Right lobe of liver (tissue), 6 donors: ENCODE results near the gene FPGS. TPM values are rescaled to one million over a fixed set of nuclear protein-coding genes. Genes with fewer than 3 reads are reported as not detected.
"Not testable (repeated sequence)": the region's sequence is repeated elsewhere in the genome, so short reads cannot be mapped to it uniquely, and the experiment has no call there.

Experiments
- ATAC-seq, 4 donors: fragments of 200-7000 bp; cut with Tn5 transposase; one replicate each; pipeline ENCODE4 v1.9.1; 2020; ENCODE audit warnings: mild to moderate bottlenecking in 4 of 4, moderate library complexity in 4 of 4
- DNase-seq, 3 donors: peaks; one replicate each; pipeline ENCODE4 v3.0.0-alpha.2; 2020
- H3K27ac ChIP-seq, 3 donors: fragments of 200-600 bp; one replicate each; pipeline ENCODE4 v1.8.0; 2022
- H3K27me3 ChIP-seq, 2 donors: fragments of 200-600 bp; one replicate each; pipeline ENCODE4 v1.8.0; 2022
- H3K36me3 ChIP-seq, 4 donors: fragments of 200-600 bp; sonication (generic) in 1 of 4; one replicate each; pipeline versions ENCODE4 v1.5.1 to v1.8.0; 2017 to 2022; ENCODE audit warnings: control low read depth in 1 of 4
- H3K4me1 ChIP-seq, 4 donors: fragments of 200-600 bp; sonication (generic) in 1 of 4; one replicate each; pipeline versions ENCODE4 v1.5.1 to v1.8.0; 2017 to 2022; ENCODE audit warnings: control low read depth in 1 of 4
- H3K4me3 ChIP-seq, 3 donors: fragments of 200-600 bp; one replicate each; pipeline ENCODE4 v1.8.0; 2022
- H3K9me3 ChIP-seq, 4 donors: fragments of 200-600 bp; sonication (generic) in 1 of 4; one replicate each; pipeline versions ENCODE4 v1.5.1 to v1.8.0; 2017 to 2022; ENCODE audit warnings: control low read depth in 1 of 4
- POLR2A ChIP-seq: fragments of 450-650 bp; IDR thresholded peaks from one replicate; pipeline ENCODE4 v1.6.1; 2017; ENCODE audit warnings: antibody characterized with exemption, mild to moderate bottlenecking
- WGBS: methylation state at CpG from one replicate; pipeline ENCODE4 v1.1.6; 2018; ENCODE audit warnings: low coverage, low lambda C conversion rate; ENCODE audit not compliant: insufficient coverage; ENCODE audit errors: missing lambda C conversion rate; 5-methylcytosine and 5-hydroxymethylcytosine counted together
- intact Hi-C, 2 donors: fragments of 100-400 bp; cut with DNase I; formaldehyde crosslinking; loops; one replicate each; pipeline versions ENCODE4 v1.11.2 to v1.14.1; 2022
- total RNA-seq, 6 experiments: library from RNA; depleted of rRNA in 2 of 6; stranded (reverse); fragments of >200 nt in 2 of 6; fragmentation: NEBNext Ultra II Directional in 3 of 6; extraction: Animal tissue kit (Norgen Biotek cat#: 25700) in 3 of 6; gene quantifications; one replicate each; pipeline versions ENCODE4 v1.1.0 to v1.2.4, GENCODE V29; 2016 to 2023
- TF ChIP-seq, protein P1 (sequence below), 4 donors: fragments of 200-600 bp in 3 of 4; fragments of 450-650 bp in 1 of 4; IDR thresholded peaks; one replicate each; pipeline versions ENCODE4 v1.5.1 to v1.8.0; 2016 to 2022; ENCODE audit warnings: antibody characterized with exemption in 4 of 4, mild to moderate bottlenecking in 2 of 4
- donor health status: DM: no; HTN: yes; CAD: no.
- donor health status: DM: no; HTN: no; CAD: no.
- donor health status: DM: no; HTN: no; CAD: no.
- donor health status: DM: no; HTN: yes; CAD: no.
- donor health status: DM: no; HTN: yes; CAD: no.

FPGS gene
- total RNA-seq, 6 experiments from 2014 or later: 44.3 to 68.5 (median 56.9) TPM

GRCh38 chr9:127755061-127756060 lies 47.3 kb upstream of the FPGS start:
- Histone ChIP-seq H3K36me3 (no peaks in the 10 kb centered on the region), H3K27me3 (no peaks in the 10 kb centered on the region), H3K4me1 (no peaks in the 10 kb centered on the region), H3K27ac (no peak overlapping the region), H3K9me3 (no peaks in the 10 kb centered on the region), H3K4me3 (no peak overlapping the region)
- intact Hi-C loops: loop anchor here in 1 of 2 donors (10.0 kb wide), 1 partner anchor 251 kb away; no protein-coding TSS in a partner anchor
- 37% methylated on average over 7 of the region's 61 CpGs for WGBS
- TF ChIP-seq POLR2A: no peak
- TF ChIP-seq, protein P1, sequence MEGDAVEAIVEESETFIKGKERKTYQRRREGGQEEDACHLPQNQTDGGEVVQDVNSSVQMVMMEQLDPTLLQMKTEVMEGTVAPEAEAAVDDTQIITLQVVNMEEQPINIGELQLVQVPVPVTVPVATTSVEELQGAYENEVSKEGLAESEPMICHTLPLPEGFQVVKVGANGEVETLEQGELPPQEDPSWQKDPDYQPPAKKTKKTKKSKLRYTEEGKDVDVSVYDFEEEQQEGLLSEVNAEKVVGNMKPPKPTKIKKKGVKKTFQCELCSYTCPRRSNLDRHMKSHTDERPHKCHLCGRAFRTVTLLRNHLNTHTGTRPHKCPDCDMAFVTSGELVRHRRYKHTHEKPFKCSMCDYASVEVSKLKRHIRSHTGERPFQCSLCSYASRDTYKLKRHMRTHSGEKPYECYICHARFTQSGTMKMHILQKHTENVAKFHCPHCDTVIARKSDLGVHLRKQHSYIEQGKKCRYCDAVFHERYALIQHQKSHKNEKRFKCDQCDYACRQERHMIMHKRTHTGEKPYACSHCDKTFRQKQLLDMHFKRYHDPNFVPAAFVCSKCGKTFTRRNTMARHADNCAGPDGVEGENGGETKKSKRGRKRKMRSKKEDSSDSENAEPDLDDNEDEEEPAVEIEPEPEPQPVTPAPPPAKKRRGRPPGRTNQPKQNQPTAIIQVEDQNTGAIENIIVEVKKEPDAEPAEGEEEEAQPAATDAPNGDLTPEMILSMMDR (IDR thresholded peaks at IDR 0.05): no peak
- ATAC-seq (peak in 1 of 4 donors; percentile 8), DNase-seq (peak in 1 of 3 donors; percentile 35)

DNA sequence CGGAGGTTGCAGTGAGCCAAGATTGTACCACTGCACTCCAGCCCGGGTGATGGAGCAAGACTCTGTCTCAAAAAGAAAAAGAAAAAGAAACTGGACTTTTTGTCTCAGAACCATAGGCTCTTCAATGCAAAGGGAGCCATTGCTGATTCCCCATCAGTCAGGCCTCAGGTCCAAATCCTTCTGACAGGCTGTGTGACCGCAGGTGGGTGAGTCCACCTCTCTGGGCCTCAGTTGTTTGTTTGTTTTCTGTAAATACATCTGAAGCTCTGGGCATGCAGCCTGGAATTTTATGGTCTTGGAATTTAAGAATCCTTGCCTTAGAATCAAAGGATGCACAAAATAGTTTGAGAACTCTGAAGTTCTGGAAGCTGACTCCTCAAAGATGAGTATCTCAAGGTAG lies 46.4 kb upstream of the FPGS start:
- DNase-seq (no peak), ATAC-seq (no peak)
- H3K36me3 ChIP-seq: no peaks in the 10 kb centered on the region
- no peaks in the 10 kb centered on the region for H3K27me3 ChIP-seq
- no peak overlapping the region for H3K4me3 ChIP-seq
- intact Hi-C loops: loop anchor here in 1 of 2 donors (10.0 kb wide), 1 partner anchor 251 kb away; no protein-coding TSS in a partner anchor
- H3K4me1 ChIP-seq: no peaks in the 10 kb centered on the region
- WGBS: 100% methylated on average over 1 of the region's 3 CpGs
- TF ChIP-seq, protein P1 (IDR thresholded peaks at IDR 0.05): no peak
- no peak for TF ChIP-seq POLR2A
- H3K27ac ChIP-seq: no peak overlapping the region
- H3K9me3 ChIP-seq: no peaks in the 10 kb centered on the region

DNA sequence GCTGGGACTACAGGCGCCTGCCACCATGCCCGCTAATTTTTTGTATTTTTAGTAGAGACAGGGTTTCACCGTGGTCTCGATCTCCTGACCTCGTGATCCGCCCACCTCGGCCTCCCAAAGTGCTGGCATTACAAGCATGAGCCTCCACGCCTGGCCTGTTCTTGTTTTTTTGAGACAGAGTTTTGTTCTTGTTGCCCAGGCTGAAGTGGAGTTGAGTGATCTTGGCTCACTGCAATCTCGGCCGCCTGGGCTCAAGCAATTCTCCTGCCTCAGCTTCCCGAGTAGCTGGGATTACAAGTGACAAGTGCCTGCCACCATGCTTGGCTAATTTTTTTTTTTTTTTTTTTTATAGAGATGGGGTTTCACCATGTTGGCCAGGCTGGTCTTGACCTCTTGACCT lies 45.9 kb upstream of the FPGS start:
- 69% methylated on average over 11 of the region's 11 CpGs for WGBS
- not testable (repeated sequence) for ATAC-seq, H3K36me3 ChIP-seq, H3K27me3 ChIP-seq, H3K27ac ChIP-seq, DNase-seq, H3K4me3 ChIP-seq, H3K4me1 ChIP-seq, H3K9me3 ChIP-seq
- intact Hi-C loops: loop anchor here in 1 of 2 donors (10.0 kb wide), 1 partner anchor 252 kb away; no protein-coding TSS in a partner anchor

DNA sequence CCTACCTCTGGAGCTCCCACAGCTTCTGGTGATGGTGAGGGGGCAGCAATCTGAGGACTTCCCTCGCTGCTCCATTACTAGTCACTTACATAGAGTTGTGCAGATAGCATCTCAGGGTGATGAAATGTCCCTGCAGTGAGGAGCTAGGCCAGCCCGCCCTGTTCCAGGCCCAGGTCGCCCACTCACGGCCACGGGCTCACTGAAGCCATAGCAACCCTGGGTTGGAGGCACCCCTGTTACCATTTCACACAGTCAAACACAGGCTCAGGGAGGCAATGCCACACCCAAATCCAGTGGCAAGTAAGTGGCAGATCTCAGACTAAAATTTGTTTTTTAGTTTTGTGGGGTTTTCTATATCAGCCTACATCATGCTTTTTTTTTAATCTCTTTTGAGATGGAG lies 43.8 kb upstream of the FPGS start:
- H3K27me3 ChIP-seq: no peaks in the 10 kb centered on the region
- no peak for DNase-seq
- H3K4me1 ChIP-seq: no peaks in the 10 kb centered on the region
- no peaks in the 10 kb centered on the region for H3K36me3 ChIP-seq
- H3K27ac ChIP-seq: no peak overlapping the region
- no peak overlapping the region for H3K4me3 ChIP-seq
- no peak for ATAC-seq
- H3K9me3 ChIP-seq: no peaks in the 10 kb centered on the region
- intact Hi-C loops: loop anchor here in 1 of 2 donors (10.0 kb wide), 1 partner anchor 254 kb away; no protein-coding TSS in a partner anchor
- WGBS: 40% methylated on average over 1 of the region's 5 CpGs
- TF ChIP-seq POLR2A: no peak
- TF ChIP-seq, protein P1 (IDR thresholded peaks at IDR 0.05): no peak

DNA sequence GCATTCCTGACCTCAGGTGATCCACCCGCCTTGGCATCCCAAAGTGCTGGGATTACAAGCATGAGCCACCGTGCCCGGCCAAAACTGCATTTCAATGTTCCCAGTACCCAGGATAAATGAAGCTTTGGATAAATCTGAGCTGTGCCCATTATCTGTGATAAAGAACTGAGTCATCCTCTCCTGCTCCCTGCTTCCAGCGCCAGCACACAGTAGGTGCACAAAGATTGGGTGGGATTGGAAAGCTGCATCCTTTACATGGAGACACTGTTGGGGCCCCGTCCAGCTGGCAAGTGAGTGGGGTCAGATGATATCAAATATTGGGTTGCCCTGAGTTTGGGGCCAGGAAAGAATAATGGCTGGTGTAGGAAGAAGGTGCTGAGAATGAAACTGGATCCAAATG lies 41.6 kb upstream of the FPGS start:
- ATAC-seq (no peak), DNase-seq (no peak)
- intact Hi-C loops: no loop called here
- H3K36me3 ChIP-seq: no peaks in the 10 kb centered on the region
- no peaks in the 10 kb centered on the region for H3K9me3 ChIP-seq
- no peaks in the 10 kb centered on the region for H3K4me1 ChIP-seq
- H3K27ac ChIP-seq: no peak overlapping the region
- H3K4me3 ChIP-seq: no peak overlapping the region
- no peaks in the 10 kb centered on the region for H3K27me3 ChIP-seq
- TF ChIP-seq, protein P1 (IDR thresholded peaks at IDR 0.05): no peak
- no peak for TF ChIP-seq POLR2A
- WGBS: 64% methylated on average over 5 of the region's 5 CpGs
